AG04450 (cell line): ENCODE measurements around the gene WIPF1. TPM values are rescaled to one million over a fixed set of nuclear protein-coding genes. Genes with fewer than 3 reads are reported as not detected.

Source experiments
- CTCF ChIA-PET: fragments of 300-600, 350-600 bp; formaldehyde crosslinking; extraction: SDS; loops from one replicate; lab custom pipeline; 2022; ENCODE audit warnings: antibody characterized with exemption, inconsistent platforms; lab: Charles Lee
- POLR2A ChIA-PET: fragments of 350-600 bp; formaldehyde crosslinking; extraction: SDS; loops from one replicate; lab custom pipeline; 2021; ENCODE audit warnings: antibody characterized with exemption, inconsistent platforms; lab: Yijun Ruan, JAX
- DNase-seq: peaks from one replicate; pipeline ENCODE4 v3.0.0-alpha.2; 2011; ENCODE audit warnings: low read depth, low spot score
- H3K27ac ChIP-seq: one replicate; pipeline ENCODE4 v1.5.1; 2012; ENCODE audit warnings: low read depth, low read length, control low read depth
- H3K27me3 ChIP-seq: one replicate; pipeline ENCODE4 v1.6.0; 2012; ENCODE audit warnings: low read length; ENCODE audit not compliant: control insufficient read depth, insufficient read depth
- H3K4me3 ChIP-seq: 2 replicates; pipeline ENCODE4 v1.5.1; 2011; ENCODE audit warnings: mild to moderate bottlenecking, low read depth, low read length, control low read depth
- H3K9me3 ChIP-seq: 2 replicates; pipeline ENCODE4 v1.5.1; 2012; ENCODE audit warnings: low read length; ENCODE audit not compliant: control insufficient read depth, insufficient read depth
- CTCF ChIP-seq: IDR thresholded peaks from 2 replicates; pipeline ENCODE4 v1.5.1; 2011; ENCODE audit warnings: low read depth, low read length, control low read depth, inconsistent platforms
- polyA plus RNA-seq: library from polyadenylated mRNA; depleted of rRNA; stranded (reverse); fragments of >200 nt; gene quantifications from 2 replicates; pipeline ENCODE4 v1.2.3, GENCODE V29; 2011

Gene WIPF1
- polyA plus RNA-seq, 1 experiment, result 12.4 TPM

- ChIA-PET POLR2A (no interaction called here), CTCF (interaction anchor here (1.6 kb wide), 1 partner anchor 167 kb away, joined by 3 read pairs; no protein-coding TSS in a partner anchor)
- no peak for DNase-seq
- no peak for TF ChIP-seq CTCF
- H3K9me3 ChIP-seq, result no peaks in the 10 kb centered on the region
- H3K27ac ChIP-seq, result no peak overlapping the region
- no peak overlapping the region for H3K4me3 ChIP-seq
- no peaks in the 10 kb centered on the region for H3K27me3 ChIP-seq
Observed at GRCh38 chr2:174630107-174630506, 32.5 kb upstream of the WIPF1 start.

- H3K27me3 ChIP-seq, result no peaks in the 10 kb centered on the region
- ChIA-PET POLR2A (no interaction called here), CTCF (interaction anchor here (1.6 kb wide), 1 partner anchor 166 kb away, joined by 3 read pairs; no protein-coding TSS in a partner anchor)
- no peak for DNase-seq
- H3K9me3 ChIP-seq, result no peaks in the 10 kb centered on the region
- H3K27ac ChIP-seq, result no peak overlapping the region
- no peak for TF ChIP-seq CTCF
- H3K4me3 ChIP-seq, result no peak overlapping the region
Observed at GRCh38 chr2:174629506-174629905, 31.9 kb upstream of the WIPF1 start.

GRCh38 chr2:174628528-174629169 is 31.0 kb upstream of the WIPF1 start:
- Histone ChIP-seq H3K4me3 (no peak overlapping the region), H3K27ac (no peak overlapping the region), H3K27me3 (no peaks in the 10 kb centered on the region), H3K9me3 (no peaks in the 10 kb centered on the region)
- no peak for TF ChIP-seq CTCF
- POLR2A ChIA-PET, result no interaction called here
- DNase-seq, result no peak
- CTCF ChIA-PET, result no interaction called here

- TF ChIP-seq CTCF, result no peak
- DNase-seq, result no peak
- POLR2A ChIA-PET, result no interaction called here
- CTCF ChIA-PET, result no interaction called here
- no peaks in the 10 kb centered on the region for H3K27me3 ChIP-seq
- no peak overlapping the region for H3K4me3 ChIP-seq
- no peak overlapping the region for H3K27ac ChIP-seq
- no peaks in the 10 kb centered on the region for H3K9me3 ChIP-seq
Observed at GRCh38 chr2:174627216-174627615, 29.6 kb upstream of the WIPF1 start.

GRCh38 chr2:174624895-174625430 is 27.4 kb upstream of the WIPF1 start:
- POLR2A ChIA-PET, result no interaction called here
- DNase-seq, result no peak
- Histone ChIP-seq H3K27me3 (no peaks in the 10 kb centered on the region), H3K9me3 (no peaks in the 10 kb centered on the region), H3K27ac (no peak overlapping the region), H3K4me3 (no peak overlapping the region)
- CTCF ChIA-PET, result no interaction called here
- TF ChIP-seq CTCF, result no peak
